HepG2 (cell line): ENCODE results near the gene NOPCHAP1. TPM values are rescaled to one million over a fixed set of nuclear protein-coding genes. Genes with fewer than 3 reads are reported as not detected.

Experiments used
- ATAC-seq: fragments of 200-7000 bp; cut with Tn5 transposase; 3 replicates; pipeline ENCODE4 v1.9.1; 2020; ENCODE audit warnings: mild to moderate bottlenecking, moderate library complexity
- BruUV-seq: library from RNA; stranded (reverse); fragments of 400-500 nt; replicated peaks from 2 replicates; lab custom pipeline; 2021; lab: Mats Ljungman, UMichigan
- CTCF ChIA-PET: fragments of 300-600 bp; formaldehyde crosslinking; extraction: SDS; loops from one replicate; lab custom pipeline; 2021; ENCODE audit warnings: low total read pairs, inconsistent platforms, low intra/inter-chr PET ratio; lab: Yijun Ruan, JAX
- POLR2A ChIA-PET: fragments of 350-600 bp; sonication (Branson Sonifier 250); formaldehyde crosslinking; loops from one replicate; lab custom pipeline; 2020; ENCODE audit warnings: antibody characterized with exemption, inconsistent platforms; lab: Yijun Ruan, JAX
- DNase-seq: peaks from one replicate; pipeline ENCODE4 v3.0.0-alpha.2; 2015; ENCODE audit warnings: low spot score
- FAIRE-seq: peaks from 3 replicates; lab custom pipeline; 2011; peaks lifted over from hg19 to GRCh38; lab: Jason Lieb, UNC
- H2AFZ ChIP-seq: one replicate; pipeline ENCODE4 v1.6.1; 2011; ENCODE audit warnings: low read length, inconsistent platforms
- H3K27ac ChIP-seq: fragments of 300-600 bp; 3 replicates; pipeline ENCODE4 v1.8.0; 2011; ENCODE audit warnings: mixed run types, mild to moderate bottlenecking, mixed read lengths, low read length, inconsistent platforms; ENCODE audit not compliant: insufficient read depth; ENCODE audit errors: extremely low read length
- H3K27me3 ChIP-seq, 2 experiments: fragments of 200-600 bp in 1 of 2; 2 replicates in 1 of 2; 3 replicates in 1 of 2; pipeline versions ENCODE4 v1.6.0 to v1.8.0; 2011; ENCODE audit warnings: low read length in 2 of 2, mild to moderate bottlenecking in 2 of 2, moderate library complexity in 2 of 2, inconsistent platforms in 1 of 2; ENCODE audit not compliant: insufficient read depth in 2 of 2, control insufficient read depth in 1 of 2
- H3K36me3 ChIP-seq, 2 experiments: fragments of 200-600 bp in 1 of 2; replicated peaks in 1 of 2; 2 replicates in 1 of 2; 3 replicates in 1 of 2; pipeline versions ENCODE4 v1.5.1 to v1.8.0; 2011; ENCODE audit warnings: low read length in 2 of 2, inconsistent platforms in 1 of 2; ENCODE audit not compliant: insufficient read depth in 2 of 2, control insufficient read depth in 1 of 2
- H3K4me1 ChIP-seq: 2 replicates; pipeline ENCODE4 v1.5.1; 2012; ENCODE audit warnings: low read length, inconsistent platforms; ENCODE audit not compliant: insufficient read depth
- H3K4me2 ChIP-seq: 2 replicates; pipeline ENCODE4 v1.6.0; 2011; ENCODE audit warnings: low read depth, low read length, inconsistent platforms
- H3K4me3 ChIP-seq, 3 experiments: fragments of 200-600 bp in 1 of 3; sonication (generic), shearing (Covaris generic) in 1 of 3; replicated peaks in 1 of 3; 2 replicates each; pipeline ENCODE4 v1.5.1; 2011 to 2016; ENCODE audit warnings: low read length in 3 of 3, inconsistent platforms in 2 of 3, low read depth in 2 of 3, mild to moderate bottlenecking in 2 of 3, control low read depth in 1 of 3, mixed read lengths in 1 of 3; ENCODE audit not compliant: insufficient read depth in 1 of 3
- H3K79me2 ChIP-seq: one replicate; pipeline ENCODE4 v1.6.1; 2011; ENCODE audit warnings: low read length, inconsistent platforms; ENCODE audit not compliant: insufficient read depth
- H3K9ac ChIP-seq: 2 replicates; pipeline ENCODE4 v1.6.0; 2011; ENCODE audit warnings: mild to moderate bottlenecking, low read depth, low read length, inconsistent platforms; ENCODE audit not compliant: insufficient read depth
- H3K9me3 ChIP-seq: 2 replicates; pipeline ENCODE4 v1.5.1; 2012; ENCODE audit warnings: mild to moderate bottlenecking, low read length
- H4K20me1 ChIP-seq: 2 replicates; pipeline ENCODE4 v1.6.0; 2011; ENCODE audit warnings: inconsistent platforms, mild to moderate bottlenecking, low read length, moderate library complexity; ENCODE audit not compliant: insufficient read depth
- AHDC1 ChIP-seq: sonication (generic); formaldehyde crosslinking; IDR thresholded peaks from 2 replicates; pipeline ENCODE4 v1.5.1; 2020; ENCODE audit warnings: mild to moderate bottlenecking, missing genetic modification reagents, borderline replicate concordance
- CEBPG ChIP-seq: IDR thresholded peaks from 2 replicates; pipeline ENCODE4 v1.6.1; 2016
- CENPBD1 ChIP-seq: sonication (generic); formaldehyde crosslinking; IDR thresholded peaks from 2 replicates; pipeline ENCODE4 v1.8.0; 2022; ENCODE audit warnings: missing genetic modification reagents, low read depth, mild to moderate bottlenecking, borderline replicate concordance
- CREB3 ChIP-seq: sonication (generic); formaldehyde crosslinking; IDR thresholded peaks from 2 replicates; pipeline ENCODE4 v1.5.0; 2020; ENCODE audit warnings: missing genetic modification reagents
- EEA1 ChIP-seq: sonication (generic); formaldehyde crosslinking; IDR thresholded peaks from 2 replicates; pipeline ENCODE4 v1.5.1; 2020; ENCODE audit warnings: mild to moderate bottlenecking, missing genetic modification reagents, borderline replicate concordance
- GFI1 ChIP-seq: sonication (generic); formaldehyde crosslinking; IDR thresholded peaks from 2 replicates; pipeline ENCODE4 v1.5.0; 2020; ENCODE audit warnings: missing genetic modification reagents, mild to moderate bottlenecking, borderline replicate concordance
- HCFC1 ChIP-seq: fragments of 150-350 bp; IDR thresholded peaks from 2 replicates; pipeline ENCODE4 v1.6.1; 2014; ENCODE audit warnings: low read depth, low read length
- KLF9 ChIP-seq: IDR thresholded peaks from 2 replicates; pipeline ENCODE4 v1.6.1; 2016; ENCODE audit warnings: low read depth
- MTF2 ChIP-seq: sonication (generic); formaldehyde crosslinking; IDR thresholded peaks from 2 replicates; pipeline ENCODE4 v1.5.0; 2020; ENCODE audit warnings: missing genetic modification reagents, borderline replicate concordance
- POGZ ChIP-seq: sonication (generic); formaldehyde crosslinking; IDR thresholded peaks from 2 replicates; pipeline ENCODE4 v1.4.0; 2020; ENCODE audit warnings: mild to moderate bottlenecking, missing genetic modification reagents
- SETDB1 ChIP-seq: sonication (generic); formaldehyde crosslinking; IDR thresholded peaks from 2 replicates; pipeline ENCODE4 v1.5.1; 2020; ENCODE audit warnings: missing genetic modification reagents, mild to moderate bottlenecking, borderline replicate concordance
- ZFYVE20 ChIP-seq: sonication (generic); formaldehyde crosslinking; IDR thresholded peaks from 2 replicates; pipeline ENCODE4 v1.8.0; 2023; ENCODE audit warnings: low read depth, mild to moderate bottlenecking, moderate library complexity, missing genetic modification reagents, borderline replicate concordance
- ZNF12 ChIP-seq: sonication (generic); formaldehyde crosslinking; IDR thresholded peaks from 2 replicates; pipeline ENCODE4 v1.5.0; 2020; ENCODE audit warnings: missing genetic modification reagents
- ZNF598 ChIP-seq: sonication (generic); formaldehyde crosslinking; IDR thresholded peaks from 2 replicates; pipeline ENCODE4 v1.5.1; 2020; ENCODE audit warnings: mild to moderate bottlenecking, missing genetic modification reagents, borderline replicate concordance
- WGBS: methylation state at CpG from one replicate; pipeline ENCODE4 v1.1.6; 2017; ENCODE audit warnings: low lambda C conversion rate; 5-methylcytosine and 5-hydroxymethylcytosine counted together
- in situ Hi-C: cut with HindIII; loops from 2 replicates; pipeline ENCODE4 v1.10.0; 2017; ENCODE audit warnings: low pct_unique_long_range_greater_than_20kb; ENCODE audit not compliant: extremely low pct_ligation_motif_present
- intact Hi-C: fragments of 100-400 bp; cut with micrococcal nuclease; formaldehyde crosslinking; loops from one replicate; pipeline ENCODE4 v1.10.0; 2022; ENCODE audit not compliant: unreplicated experiment
- polyA plus RNA-seq, 8 experiments: library from polyadenylated mRNA; depleted of rRNA in 3 of 8; stranded (reverse) in 7 of 8; unstranded in 1 of 8; fragments of >200 nt; fragmentation: Illumina TruSeq in 4 of 8; extraction: Trizol in 4 of 8; gene quantifications; 2 replicates each; pipeline versions ENCODE4 v1.2.1 to v1.2.3, GENCODE V29; 2011 to 2016; ENCODE audit warnings: low read depth in 4 of 8, missing spikeins in 1 of 8, mixed read lengths in 1 of 8; ENCODE audit not compliant: insufficient read depth in 1 of 8
- total RNA-seq, 5 experiments: library from RNA; depleted of rRNA; stranded (reverse); fragments of >200 nt; fragmentation: Illumina TruSeq; extraction: Trizol; gene quantifications; 2 replicates each; pipeline ENCODE4 v1.2.3, GENCODE V29; 2016; ENCODE audit warnings: low read depth in 1 of 5
- TF ChIP-seq, protein P1 (sequence below): sonication (generic); formaldehyde crosslinking; IDR thresholded peaks from 2 replicates; pipeline ENCODE4 v1.4.0; 2020; ENCODE audit warnings: mild to moderate bottlenecking, missing genetic modification reagents
- TF ChIP-seq, protein P2 (sequence below): IDR thresholded peaks from 2 replicates; pipeline ENCODE4 v1.6.1; 2016; ENCODE audit warnings: control low read depth

The NOPCHAP1 gene
- total and polyA plus RNA-seq, 2 of the 13 experiments (the other 11 are each of a cell fraction or from before 2014, with no cell fraction given), result 5.7 to 38.1 TPM

GRCh38 chr12:105026411-105026810 is 40.3 kb downstream of the NOPCHAP1 start:
- 96% methylated on average over 4 of the region's 4 CpGs for WGBS
- no peaks in the 10 kb centered on the region for H3K79me2 ChIP-seq
- FAIRE-seq (no peak), ATAC-seq (no peak), DNase-seq (no peak)
- H3K36me3 ChIP-seq, result no peaks in the 10 kb centered on the region
- H3K9me3 ChIP-seq, result no peaks in the 10 kb centered on the region
- no peak overlapping the region for H2AFZ ChIP-seq
- BruUV-seq, result no TSS peak
- CTCF ChIA-PET, result no interaction called here
- no peak overlapping the region for H3K4me2 ChIP-seq
- POLR2A ChIA-PET, result no interaction called here
- H3K27ac ChIP-seq, result no peak overlapping the region
- no peaks in the 10 kb centered on the region for H3K4me1 ChIP-seq
- in situ Hi-C loops (no loop called here), intact Hi-C loops (no loop called here)
- H4K20me1 ChIP-seq, result no peaks in the 10 kb centered on the region
- no peaks in the 10 kb centered on the region for H3K27me3 ChIP-seq
- TF ChIP-seq MTF2 (CRISPR knock-in tag) (no peak), ZNF12 (CRISPR knock-in tag) (no peak), KLF9 (CRISPR knock-in tag) (no peak), SETDB1 (CRISPR knock-in tag) (no peak), CREB3 (CRISPR knock-in tag) (no peak), ZFYVE20 (no peak), CENPBD1 (CRISPR knock-in tag) (no peak), HCFC1 (no peak), POGZ (CRISPR knock-in tag) (no peak), AHDC1 (CRISPR knock-in tag) (no peak), GFI1 (no peak), EEA1 (CRISPR knock-in tag) (no peak), ZNF598 (no peak), CEBPG (CRISPR knock-in tag) (no peak)
- TF ChIP-seq, protein P1, sequence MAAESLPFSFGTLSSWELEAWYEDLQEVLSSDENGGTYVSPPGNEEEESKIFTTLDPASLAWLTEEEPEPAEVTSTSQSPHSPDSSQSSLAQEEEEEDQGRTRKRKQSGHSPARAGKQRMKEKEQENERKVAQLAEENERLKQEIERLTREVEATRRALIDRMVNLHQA (CRISPR knock-in tag), result no peak
- TF ChIP-seq, protein P2, sequence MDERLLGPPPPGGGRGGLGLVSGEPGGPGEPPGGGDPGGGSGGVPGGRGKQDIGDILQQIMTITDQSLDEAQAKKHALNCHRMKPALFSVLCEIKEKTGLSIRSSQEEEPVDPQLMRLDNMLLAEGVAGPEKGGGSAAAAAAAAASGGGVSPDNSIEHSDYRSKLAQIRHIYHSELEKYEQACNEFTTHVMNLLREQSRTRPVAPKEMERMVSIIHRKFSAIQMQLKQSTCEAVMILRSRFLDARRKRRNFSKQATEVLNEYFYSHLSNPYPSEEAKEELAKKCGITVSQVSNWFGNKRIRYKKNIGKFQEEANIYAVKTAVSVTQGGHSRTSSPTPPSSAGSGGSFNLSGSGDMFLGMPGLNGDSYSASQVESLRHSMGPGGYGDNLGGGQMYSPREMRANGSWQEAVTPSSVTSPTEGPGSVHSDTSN (CRISPR knock-in tag), result no peak
- no peak overlapping the region for H3K4me3 ChIP-seq
- H3K9ac ChIP-seq, result no peak overlapping the region
